ENCODE measurements around the gene TIMP4. TPM values are rescaled to one million over a fixed set of nuclear protein-coding genes. Genes with fewer than 3 reads are reported as not detected.

The TIMP4 gene
- total RNA-seq, 1 experiment from 2014 or later: 5.1 TPM

DNA sequence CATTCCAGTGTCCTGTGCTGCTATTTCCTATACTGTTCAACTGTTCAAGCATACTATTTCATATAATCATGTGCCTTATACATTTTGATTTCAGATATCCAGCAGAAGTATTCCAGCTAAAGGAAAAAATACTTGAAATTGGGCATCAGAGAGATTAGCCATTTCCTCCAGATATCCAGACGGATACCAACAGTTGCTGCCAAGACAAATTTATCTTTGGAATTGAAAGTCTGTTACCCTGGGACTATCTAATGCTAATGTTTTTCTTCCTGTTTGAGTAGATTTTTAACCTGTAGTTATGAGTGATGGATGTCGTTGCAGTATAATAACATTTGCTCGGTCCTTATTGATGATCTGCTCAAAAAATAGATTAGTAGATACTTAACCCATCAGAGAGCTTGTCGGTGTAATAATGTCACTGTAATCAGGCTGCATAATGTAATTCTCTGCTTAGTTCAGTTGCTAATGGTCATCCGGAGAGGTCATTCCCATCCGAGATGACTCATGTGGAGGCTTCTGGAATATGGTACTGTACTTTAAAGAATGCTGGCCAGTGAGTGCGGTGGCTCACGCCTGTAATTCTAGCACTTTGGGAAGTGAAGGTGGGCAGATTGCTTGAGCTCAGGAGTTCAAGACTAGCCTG is 51.5 kb downstream of the TIMP4 start:
- DNase-seq (ENCODE audit: low read depth): peak; percentile 2

Other genes with a start within 250 kb of the TIMP4 start
- gene SYN2, start 154.5 kb downstream of the TIMP4 start, total RNA-seq (2014; rRNA removed; shearing (Covaris generic)): not detected in 2 replicates
- gene PPARG, start 130.2 kb upstream of the TIMP4 start, total RNA-seq (2014; rRNA removed; shearing (Covaris generic)): 1.6 and 7.0 TPM in 2 replicates

All from M059J (cell line).